HepG2 (cell line): ENCODE measurements around the gene TBX3. TPM values are rescaled to one million over a fixed set of nuclear protein-coding genes. Genes with fewer than 3 reads are reported as not detected.

Source experiments
- CENPX ChIP-seq: sonication (generic); formaldehyde crosslinking; IDR thresholded peaks from 2 replicates; pipeline ENCODE4 v1.9.0; 2021; ENCODE audit warnings: mild to moderate bottlenecking, missing genetic modification reagents, moderate library complexity
- HNF4A ChIP-seq: sonication (generic); formaldehyde crosslinking; IDR thresholded peaks from 2 replicates; pipeline ENCODE4 v1.4.0; 2020; ENCODE audit warnings: missing genetic modification reagents
- NR3C1 ChIP-seq: sonication (generic); formaldehyde crosslinking; IDR thresholded peaks from 2 replicates; pipeline ENCODE4 v1.4.0; 2020; ENCODE audit warnings: missing genetic modification reagents
- PCBP2 ChIP-seq: fragments of 200-400 bp; formaldehyde crosslinking; optimal IDR thresholded peaks from 2 replicates; pipeline ENCODE3; 2018; ENCODE audit warnings: low read length, low read depth; ENCODE audit not compliant: poor library complexity, severe bottlenecking
- PHB2 ChIP-seq: fragments of 450-650 bp; IDR thresholded peaks from 2 replicates; pipeline ENCODE4 v1.6.1; 2018; ENCODE audit not compliant: partially characterized antibody
- RAD21 ChIP-seq: fragments of 450-650 bp; formaldehyde crosslinking; IDR thresholded peaks from 2 replicates; pipeline ENCODE4 v1.5.0; 2020; ENCODE audit warnings: mild to moderate bottlenecking
- TP53 ChIP-seq: sonication (generic); formaldehyde crosslinking; conservative IDR thresholded peaks from 2 replicates; pipeline ENCODE4 v1.4.0; 2020; ENCODE audit warnings: missing genetic modification reagents
- ZNF512B ChIP-seq: sonication (generic); formaldehyde crosslinking; IDR thresholded peaks from 2 replicates; pipeline ENCODE4 v1.5.1; 2020; ENCODE audit warnings: missing genetic modification reagents, mild to moderate bottlenecking, borderline replicate concordance
- ZNF570 ChIP-seq: sonication (generic); formaldehyde crosslinking; IDR thresholded peaks from 2 replicates; pipeline ENCODE4 v1.4.0; 2020; ENCODE audit warnings: mild to moderate bottlenecking, missing genetic modification reagents, borderline replicate concordance
- ZNF839 ChIP-seq: sonication (generic); formaldehyde crosslinking; IDR thresholded peaks from 2 replicates; pipeline ENCODE4 v1.4.0; 2020; ENCODE audit warnings: missing genetic modification reagents, mild to moderate bottlenecking, borderline replicate concordance
- polyA plus RNA-seq, 8 experiments: library from polyadenylated mRNA; depleted of rRNA in 3 of 8; stranded (reverse) in 7 of 8; unstranded in 1 of 8; fragments of >200 nt; fragmentation: Illumina TruSeq in 4 of 8; extraction: Trizol in 4 of 8; gene quantifications; 2 replicates each; pipeline versions ENCODE4 v1.2.1 to v1.2.3, GENCODE V29; 2011 to 2016; ENCODE audit warnings: low read depth in 4 of 8, missing spikeins in 1 of 8, mixed read lengths in 1 of 8; ENCODE audit not compliant: insufficient read depth in 1 of 8
- total RNA-seq, 5 experiments: library from RNA; depleted of rRNA; stranded (reverse); fragments of >200 nt; fragmentation: Illumina TruSeq; extraction: Trizol; gene quantifications; 2 replicates each; pipeline ENCODE4 v1.2.3, GENCODE V29; 2016; ENCODE audit warnings: low read depth in 1 of 5
- TF ChIP-seq, protein P1 (sequence below): sonication (generic); formaldehyde crosslinking; IDR thresholded peaks from 2 replicates; pipeline ENCODE4 v1.4.0; 2020; ENCODE audit warnings: missing genetic modification reagents, borderline replicate concordance
- TF ChIP-seq, protein P2 (sequence below): sonication (generic); formaldehyde crosslinking; IDR thresholded peaks from one replicate; pipeline ENCODE4 v1.5.1; 2020; ENCODE audit warnings: mild to moderate bottlenecking, missing genetic modification reagents; ENCODE audit errors: not compliant biosample characterization

TBX3 gene
- total and polyA plus RNA-seq, 2 of the 13 experiments (the other 11 are each of a cell fraction or from before 2014, with no cell fraction given), result 27.1 to 42.4 TPM

GRCh38 chr12:114698566-114699163 lies 14.7 kb upstream of the TBX3 start (continued):
- TF ChIP-seq, protein P1, sequence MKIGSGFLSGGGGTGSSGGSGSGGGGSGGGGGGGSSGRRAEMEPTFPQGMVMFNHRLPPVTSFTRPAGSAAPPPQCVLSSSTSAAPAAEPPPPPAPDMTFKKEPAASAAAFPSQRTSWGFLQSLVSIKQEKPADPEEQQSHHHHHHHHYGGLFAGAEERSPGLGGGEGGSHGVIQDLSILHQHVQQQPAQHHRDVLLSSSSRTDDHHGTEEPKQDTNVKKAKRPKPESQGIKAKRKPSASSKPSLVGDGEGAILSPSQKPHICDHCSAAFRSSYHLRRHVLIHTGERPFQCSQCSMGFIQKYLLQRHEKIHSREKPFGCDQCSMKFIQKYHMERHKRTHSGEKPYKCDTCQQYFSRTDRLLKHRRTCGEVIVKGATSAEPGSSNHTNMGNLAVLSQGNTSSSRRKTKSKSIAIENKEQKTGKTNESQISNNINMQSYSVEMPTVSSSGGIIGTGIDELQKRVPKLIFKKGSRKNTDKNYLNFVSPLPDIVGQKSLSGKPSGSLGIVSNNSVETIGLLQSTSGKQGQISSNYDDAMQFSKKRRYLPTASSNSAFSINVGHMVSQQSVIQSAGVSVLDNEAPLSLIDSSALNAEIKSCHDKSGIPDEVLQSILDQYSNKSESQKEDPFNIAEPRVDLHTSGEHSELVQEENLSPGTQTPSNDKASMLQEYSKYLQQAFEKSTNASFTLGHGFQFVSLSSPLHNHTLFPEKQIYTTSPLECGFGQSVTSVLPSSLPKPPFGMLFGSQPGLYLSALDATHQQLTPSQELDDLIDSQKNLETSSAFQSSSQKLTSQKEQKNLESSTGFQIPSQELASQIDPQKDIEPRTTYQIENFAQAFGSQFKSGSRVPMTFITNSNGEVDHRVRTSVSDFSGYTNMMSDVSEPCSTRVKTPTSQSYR, result peak; percentile 40; the same call in 1 of the 2 replicates
- TF ChIP-seq, protein P2, sequence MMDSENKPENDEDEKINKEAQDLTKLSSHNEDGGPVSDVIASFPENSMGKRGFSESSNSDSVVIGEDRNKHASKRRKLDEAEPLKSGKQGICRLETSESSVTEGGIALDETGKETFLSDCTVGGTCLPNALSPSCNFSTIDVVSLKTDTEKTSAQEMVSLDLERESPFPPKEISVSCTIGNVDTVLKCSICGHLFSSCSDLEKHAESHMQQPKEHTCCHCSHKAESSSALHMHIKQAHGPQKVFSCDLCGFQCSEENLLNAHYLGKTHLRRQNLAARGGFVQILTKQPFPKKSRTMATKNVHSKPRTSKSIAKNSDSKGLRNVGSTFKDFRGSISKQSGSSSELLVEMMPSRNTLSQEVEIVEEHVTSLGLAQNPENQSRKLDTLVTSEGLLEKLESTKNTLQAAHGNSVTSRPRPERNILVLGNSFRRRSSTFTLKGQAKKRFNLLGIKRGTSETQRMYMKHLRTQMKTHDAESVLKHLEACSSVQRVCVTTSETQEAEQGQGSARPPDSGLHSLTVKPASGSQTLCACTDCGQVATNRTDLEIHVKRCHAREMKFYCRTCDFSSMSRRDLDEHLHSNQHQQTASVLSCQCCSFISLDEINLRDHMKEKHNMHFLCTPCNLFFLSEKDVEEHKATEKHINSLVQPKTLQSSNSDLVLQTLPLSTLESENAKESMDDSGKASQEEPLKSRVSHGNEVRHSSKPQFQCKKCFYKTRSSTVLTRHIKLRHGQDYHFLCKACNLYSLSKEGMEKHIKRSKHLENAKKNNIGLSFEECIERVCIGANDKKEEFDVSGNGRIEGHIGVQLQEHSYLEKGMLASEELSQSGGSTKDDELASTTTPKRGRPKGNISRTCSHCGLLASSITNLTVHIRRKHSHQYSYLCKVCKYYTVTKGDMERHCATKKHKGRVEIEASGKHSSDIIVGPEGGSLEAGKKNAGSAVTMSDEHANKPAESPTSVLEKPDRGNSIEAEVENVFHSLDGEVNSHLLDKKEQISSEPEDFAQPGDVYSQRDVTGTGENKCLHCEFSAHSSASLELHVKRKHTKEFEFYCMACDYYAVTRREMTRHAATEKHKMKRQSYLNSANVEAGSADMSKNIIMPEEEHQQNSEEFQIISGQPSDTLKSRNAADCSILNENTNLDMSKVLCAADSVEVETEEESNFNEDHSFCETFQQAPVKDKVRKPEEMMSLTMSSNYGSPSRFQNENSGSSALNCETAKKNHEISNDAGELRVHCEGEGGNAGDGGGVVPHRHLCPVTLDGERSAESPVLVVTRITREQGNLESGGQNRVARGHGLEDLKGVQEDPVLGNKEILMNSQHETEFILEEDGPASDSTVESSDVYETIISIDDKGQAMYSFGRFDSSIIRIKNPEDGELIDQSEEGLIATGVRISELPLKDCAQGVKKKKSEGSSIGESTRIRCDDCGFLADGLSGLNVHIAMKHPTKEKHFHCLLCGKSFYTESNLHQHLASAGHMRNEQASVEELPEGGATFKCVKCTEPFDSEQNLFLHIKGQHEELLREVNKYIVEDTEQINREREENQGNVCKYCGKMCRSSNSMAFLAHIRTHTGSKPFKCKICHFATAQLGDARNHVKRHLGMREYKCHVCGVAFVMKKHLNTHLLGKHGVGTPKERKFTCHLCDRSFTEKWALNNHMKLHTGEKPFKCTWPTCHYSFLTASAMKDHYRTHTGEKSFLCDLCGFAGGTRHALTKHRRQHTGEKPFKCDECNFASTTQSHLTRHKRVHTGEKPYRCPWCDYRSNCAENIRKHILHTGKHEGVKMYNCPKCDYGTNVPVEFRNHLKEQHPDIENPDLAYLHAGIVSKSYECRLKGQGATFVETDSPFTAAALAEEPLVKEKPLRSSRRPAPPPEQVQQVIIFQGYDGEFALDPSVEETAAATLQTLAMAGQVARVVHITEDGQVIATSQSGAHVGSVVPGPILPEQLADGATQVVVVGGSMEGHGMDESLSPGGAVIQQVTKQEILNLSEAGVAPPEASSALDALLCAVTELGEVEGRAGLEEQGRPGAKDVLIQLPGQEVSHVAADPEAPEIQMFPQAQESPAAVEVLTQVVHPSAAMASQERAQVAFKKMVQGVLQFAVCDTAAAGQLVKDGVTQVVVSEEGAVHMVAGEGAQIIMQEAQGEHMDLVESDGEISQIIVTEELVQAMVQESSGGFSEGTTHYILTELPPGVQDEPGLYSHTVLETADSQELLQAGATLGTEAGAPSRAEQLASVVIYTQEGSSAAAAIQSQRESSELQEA, result no peak
- TF ChIP-seq ZNF570 (CRISPR knock-in tag) (no peak), PHB2 (no peak), ZNF839 (CRISPR knock-in tag) (no peak), TP53 (no peak), NR3C1 (CRISPR knock-in tag) (no peak), RAD21 (CRISPR knock-in tag) (no peak), ZNF512B (CRISPR knock-in tag) (peak; percentile 67; the same call in 1 of the 2 replicates), HNF4A (peak; percentile 46; the same call in 1 of the 2 replicates), CENPX (CRISPR knock-in tag) (no peak), PCBP2 (peak; percentile 78)
